Measurements from ENCODE around the gene BOLL.

DNA sequence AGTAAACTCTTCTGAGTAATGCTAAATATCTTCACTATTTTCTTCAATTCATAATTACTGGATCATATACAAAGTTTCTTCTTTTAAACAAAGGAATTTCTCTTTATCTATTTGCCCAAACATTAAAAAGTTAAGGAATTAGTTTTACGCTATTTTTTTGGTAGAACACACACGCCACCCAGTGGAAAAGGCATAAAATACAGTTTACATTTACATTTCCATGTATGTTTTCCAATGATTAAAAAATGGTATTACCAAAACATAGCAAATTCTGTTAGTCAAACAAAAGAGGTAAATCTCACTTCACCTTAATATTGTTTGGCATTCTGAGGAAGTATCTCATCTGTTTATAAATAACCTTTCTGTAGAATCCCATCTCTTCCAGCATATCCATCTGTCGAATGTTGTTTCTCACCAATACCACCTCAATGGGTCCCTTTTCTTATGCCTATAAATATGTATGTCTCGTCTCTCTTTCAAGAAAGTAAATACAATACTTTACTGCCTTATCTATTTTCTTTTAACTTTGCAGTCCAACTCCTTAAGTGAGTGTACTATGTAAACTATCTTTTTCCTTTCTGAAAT lies 7.2 kb downstream of the BOLL start:
- TF ChIP-seq ZNF114 (CRISPR knock-in tag; IDR thresholded peaks at IDR 0.05) (no peak), EZH2phosphoT487 (IDR thresholded peaks at IDR 0.05; ENCODE audit: unreplicated experiment) (no peak), EZH2 (IDR thresholded peaks at IDR 0.05; ENCODE audit: low read depth, unreplicated experiment) (no peak), ZNF331 (CRISPR knock-in tag; IDR thresholded peaks at IDR 0.05; ENCODE audit: low read depth) (no peak), NANOG (IDR thresholded peaks at IDR 0.05; ENCODE audit: borderline replicate concordance) (no peak), POLR2AphosphoS5 (IDR thresholded peaks at IDR 0.05; ENCODE audit: low read depth) (no peak), CREB1 (CRISPR knock-in tag; IDR thresholded peaks at IDR 0.05; ENCODE audit: low read depth) (no peak), STAT1 (IDR thresholded peaks at IDR 0.05; ENCODE audit: unreplicated experiment) (no peak)
- TF ChIP-seq, protein P1, sequence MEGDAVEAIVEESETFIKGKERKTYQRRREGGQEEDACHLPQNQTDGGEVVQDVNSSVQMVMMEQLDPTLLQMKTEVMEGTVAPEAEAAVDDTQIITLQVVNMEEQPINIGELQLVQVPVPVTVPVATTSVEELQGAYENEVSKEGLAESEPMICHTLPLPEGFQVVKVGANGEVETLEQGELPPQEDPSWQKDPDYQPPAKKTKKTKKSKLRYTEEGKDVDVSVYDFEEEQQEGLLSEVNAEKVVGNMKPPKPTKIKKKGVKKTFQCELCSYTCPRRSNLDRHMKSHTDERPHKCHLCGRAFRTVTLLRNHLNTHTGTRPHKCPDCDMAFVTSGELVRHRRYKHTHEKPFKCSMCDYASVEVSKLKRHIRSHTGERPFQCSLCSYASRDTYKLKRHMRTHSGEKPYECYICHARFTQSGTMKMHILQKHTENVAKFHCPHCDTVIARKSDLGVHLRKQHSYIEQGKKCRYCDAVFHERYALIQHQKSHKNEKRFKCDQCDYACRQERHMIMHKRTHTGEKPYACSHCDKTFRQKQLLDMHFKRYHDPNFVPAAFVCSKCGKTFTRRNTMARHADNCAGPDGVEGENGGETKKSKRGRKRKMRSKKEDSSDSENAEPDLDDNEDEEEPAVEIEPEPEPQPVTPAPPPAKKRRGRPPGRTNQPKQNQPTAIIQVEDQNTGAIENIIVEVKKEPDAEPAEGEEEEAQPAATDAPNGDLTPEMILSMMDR (conservative IDR thresholded peaks at IDR 0.05; ENCODE audit: low read depth in 2 of 2) = peak; percentile 64 to 95
- TF ChIP-seq, protein P2, sequence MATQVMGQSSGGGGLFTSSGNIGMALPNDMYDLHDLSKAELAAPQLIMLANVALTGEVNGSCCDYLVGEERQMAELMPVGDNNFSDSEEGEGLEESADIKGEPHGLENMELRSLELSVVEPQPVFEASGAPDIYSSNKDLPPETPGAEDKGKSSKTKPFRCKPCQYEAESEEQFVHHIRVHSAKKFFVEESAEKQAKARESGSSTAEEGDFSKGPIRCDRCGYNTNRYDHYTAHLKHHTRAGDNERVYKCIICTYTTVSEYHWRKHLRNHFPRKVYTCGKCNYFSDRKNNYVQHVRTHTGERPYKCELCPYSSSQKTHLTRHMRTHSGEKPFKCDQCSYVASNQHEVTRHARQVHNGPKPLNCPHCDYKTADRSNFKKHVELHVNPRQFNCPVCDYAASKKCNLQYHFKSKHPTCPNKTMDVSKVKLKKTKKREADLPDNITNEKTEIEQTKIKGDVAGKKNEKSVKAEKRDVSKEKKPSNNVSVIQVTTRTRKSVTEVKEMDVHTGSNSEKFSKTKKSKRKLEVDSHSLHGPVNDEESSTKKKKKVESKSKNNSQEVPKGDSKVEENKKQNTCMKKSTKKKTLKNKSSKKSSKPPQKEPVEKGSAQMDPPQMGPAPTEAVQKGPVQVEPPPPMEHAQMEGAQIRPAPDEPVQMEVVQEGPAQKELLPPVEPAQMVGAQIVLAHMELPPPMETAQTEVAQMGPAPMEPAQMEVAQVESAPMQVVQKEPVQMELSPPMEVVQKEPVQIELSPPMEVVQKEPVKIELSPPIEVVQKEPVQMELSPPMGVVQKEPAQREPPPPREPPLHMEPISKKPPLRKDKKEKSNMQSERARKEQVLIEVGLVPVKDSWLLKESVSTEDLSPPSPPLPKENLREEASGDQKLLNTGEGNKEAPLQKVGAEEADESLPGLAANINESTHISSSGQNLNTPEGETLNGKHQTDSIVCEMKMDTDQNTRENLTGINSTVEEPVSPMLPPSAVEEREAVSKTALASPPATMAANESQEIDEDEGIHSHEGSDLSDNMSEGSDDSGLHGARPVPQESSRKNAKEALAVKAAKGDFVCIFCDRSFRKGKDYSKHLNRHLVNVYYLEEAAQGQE (IDR thresholded peaks at IDR 0.05; ENCODE audit: unreplicated experiment) = no peak
- TF ChIP-seq, protein P3, sequence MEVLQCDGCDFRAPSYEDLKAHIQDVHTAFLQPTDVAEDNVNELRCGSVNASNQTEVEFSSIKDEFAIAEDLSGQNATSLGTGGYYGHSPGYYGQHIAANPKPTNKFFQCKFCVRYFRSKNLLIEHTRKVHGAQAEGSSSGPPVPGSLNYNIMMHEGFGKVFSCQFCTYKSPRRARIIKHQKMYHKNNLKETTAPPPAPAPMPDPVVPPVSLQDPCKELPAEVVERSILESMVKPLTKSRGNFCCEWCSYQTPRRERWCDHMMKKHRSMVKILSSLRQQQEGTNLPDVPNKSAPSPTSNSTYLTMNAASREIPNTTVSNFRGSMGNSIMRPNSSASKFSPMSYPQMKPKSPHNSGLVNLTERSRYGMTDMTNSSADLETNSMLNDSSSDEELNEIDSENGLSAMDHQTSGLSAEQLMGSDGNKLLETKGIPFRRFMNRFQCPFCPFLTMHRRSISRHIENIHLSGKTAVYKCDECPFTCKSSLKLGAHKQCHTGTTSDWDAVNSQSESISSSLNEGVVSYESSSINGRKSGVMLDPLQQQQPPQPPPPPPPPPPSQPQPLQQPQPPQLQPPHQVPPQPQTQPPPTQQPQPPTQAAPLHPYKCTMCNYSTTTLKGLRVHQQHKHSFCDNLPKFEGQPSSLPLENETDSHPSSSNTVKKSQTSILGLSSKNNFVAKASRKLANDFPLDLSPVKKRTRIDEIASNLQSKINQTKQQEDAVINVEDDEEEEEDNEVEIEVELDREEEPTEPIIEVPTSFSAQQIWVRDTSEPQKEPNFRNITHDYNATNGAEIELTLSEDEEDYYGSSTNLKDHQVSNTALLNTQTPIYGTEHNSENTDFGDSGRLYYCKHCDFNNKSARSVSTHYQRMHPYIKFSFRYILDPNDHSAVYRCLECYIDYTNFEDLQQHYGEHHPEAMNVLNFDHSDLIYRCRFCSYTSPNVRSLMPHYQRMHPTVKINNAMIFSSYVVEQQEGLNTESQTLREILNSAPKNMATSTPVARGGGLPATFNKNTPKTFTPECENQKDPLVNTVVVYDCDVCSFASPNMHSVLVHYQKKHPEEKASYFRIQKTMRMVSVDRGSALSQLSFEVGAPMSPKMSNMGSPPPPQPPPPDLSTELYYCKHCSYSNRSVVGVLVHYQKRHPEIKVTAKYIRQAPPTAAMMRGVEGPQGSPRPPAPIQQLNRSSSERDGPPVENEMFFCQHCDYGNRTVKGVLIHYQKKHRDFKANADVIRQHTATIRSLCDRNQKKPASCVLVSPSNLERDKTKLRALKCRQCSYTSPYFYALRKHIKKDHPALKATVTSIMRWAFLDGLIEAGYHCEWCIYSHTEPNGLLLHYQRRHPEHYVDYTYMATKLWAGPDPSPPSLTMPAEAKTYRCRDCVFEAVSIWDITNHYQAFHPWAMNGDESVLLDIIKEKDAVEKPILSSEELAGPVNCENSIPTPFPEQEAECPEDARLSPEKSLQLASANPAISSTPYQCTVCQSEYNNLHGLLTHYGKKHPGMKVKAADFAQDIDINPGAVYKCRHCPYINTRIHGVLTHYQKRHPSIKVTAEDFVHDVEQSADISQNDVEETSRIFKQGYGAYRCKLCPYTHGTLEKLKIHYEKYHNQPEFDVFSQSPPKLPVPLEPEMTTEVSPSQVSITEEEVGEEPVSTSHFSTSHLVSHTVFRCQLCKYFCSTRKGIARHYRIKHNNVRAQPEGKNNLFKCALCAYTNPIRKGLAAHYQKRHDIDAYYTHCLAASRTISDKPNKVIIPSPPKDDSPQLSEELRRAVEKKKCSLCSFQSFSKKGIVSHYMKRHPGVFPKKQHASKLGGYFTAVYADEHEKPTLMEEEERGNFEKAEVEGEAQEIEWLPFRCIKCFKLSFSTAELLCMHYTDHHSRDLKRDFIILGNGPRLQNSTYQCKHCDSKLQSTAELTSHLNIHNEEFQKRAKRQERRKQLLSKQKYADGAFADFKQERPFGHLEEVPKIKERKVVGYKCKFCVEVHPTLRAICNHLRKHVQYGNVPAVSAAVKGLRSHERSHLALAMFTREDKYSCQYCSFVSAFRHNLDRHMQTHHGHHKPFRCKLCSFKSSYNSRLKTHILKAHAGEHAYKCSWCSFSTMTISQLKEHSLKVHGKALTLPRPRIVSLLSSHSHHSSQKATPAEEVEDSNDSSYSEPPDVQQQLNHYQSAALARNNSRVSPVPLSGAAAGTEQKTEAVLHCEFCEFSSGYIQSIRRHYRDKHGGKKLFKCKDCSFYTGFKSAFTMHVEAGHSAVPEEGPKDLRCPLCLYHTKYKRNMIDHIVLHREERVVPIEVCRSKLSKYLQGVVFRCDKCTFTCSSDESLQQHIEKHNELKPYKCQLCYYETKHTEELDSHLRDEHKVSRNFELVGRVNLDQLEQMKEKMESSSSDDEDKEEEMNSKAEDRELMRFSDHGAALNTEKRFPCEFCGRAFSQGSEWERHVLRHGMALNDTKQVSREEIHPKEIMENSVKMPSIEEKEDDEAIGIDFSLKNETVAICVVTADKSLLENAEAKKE (CRISPR knock-in tag; IDR thresholded peaks at IDR 0.05) = no peak
